ENCODE data around the gene SGMS1.

DNA sequence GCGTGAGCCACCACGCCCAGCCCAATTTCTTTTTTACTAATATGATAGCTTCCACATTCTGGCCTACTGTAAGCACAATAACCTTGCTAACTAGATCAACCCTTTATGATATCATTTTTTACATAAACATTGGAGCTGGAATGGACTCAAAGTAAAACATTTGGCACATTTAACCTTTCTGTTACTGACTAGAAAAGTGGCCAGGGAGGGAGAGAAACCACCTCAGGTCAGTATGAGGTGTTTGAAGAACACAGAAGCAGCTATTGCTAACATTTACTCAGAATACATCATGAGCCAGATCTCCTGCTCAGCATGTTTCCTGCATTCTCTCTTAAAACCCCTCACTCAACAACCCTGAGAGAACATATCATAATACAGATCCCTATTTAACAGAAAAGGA is 27.3 kb downstream of the SGMS1 start:
- TF ChIP-seq, protein P1, sequence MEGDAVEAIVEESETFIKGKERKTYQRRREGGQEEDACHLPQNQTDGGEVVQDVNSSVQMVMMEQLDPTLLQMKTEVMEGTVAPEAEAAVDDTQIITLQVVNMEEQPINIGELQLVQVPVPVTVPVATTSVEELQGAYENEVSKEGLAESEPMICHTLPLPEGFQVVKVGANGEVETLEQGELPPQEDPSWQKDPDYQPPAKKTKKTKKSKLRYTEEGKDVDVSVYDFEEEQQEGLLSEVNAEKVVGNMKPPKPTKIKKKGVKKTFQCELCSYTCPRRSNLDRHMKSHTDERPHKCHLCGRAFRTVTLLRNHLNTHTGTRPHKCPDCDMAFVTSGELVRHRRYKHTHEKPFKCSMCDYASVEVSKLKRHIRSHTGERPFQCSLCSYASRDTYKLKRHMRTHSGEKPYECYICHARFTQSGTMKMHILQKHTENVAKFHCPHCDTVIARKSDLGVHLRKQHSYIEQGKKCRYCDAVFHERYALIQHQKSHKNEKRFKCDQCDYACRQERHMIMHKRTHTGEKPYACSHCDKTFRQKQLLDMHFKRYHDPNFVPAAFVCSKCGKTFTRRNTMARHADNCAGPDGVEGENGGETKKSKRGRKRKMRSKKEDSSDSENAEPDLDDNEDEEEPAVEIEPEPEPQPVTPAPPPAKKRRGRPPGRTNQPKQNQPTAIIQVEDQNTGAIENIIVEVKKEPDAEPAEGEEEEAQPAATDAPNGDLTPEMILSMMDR (conservative IDR thresholded peaks at IDR 0.05 in 1 of 2, IDR thresholded peaks at IDR 0.05 in 1 of 2; ENCODE audit: low read depth in 1 of 2, low read length in 2 of 2): no peak
- no peak for TF ChIP-seq EZH2 (IDR thresholded peaks at IDR 0.05; ENCODE audit: low read length, missing control alignments)
